ENCODE measurements around the gene TSC22D4.
"Not testable (repeated sequence)": the region's sequence is repeated elsewhere in the genome, so short reads cannot be mapped to it uniquely, and the experiment has no call there.

Gene TSC22D4

GRCh38 chr7:100472854-100473499 is 6.0 kb downstream of the TSC22D4 start:
- DNase-seq (ENCODE audit: low spot score), result no peak

- DNase-seq (ENCODE audit: low spot score), result no peak
Observed at GRCh38 chr7:100472121-100472851, 6.7 kb downstream of the TSC22D4 start.

- no peak for DNase-seq (ENCODE audit: low spot score)
Observed at GRCh38 chr7:100471021-100471420, 8.0 kb downstream of the TSC22D4 start.

GRCh38 chr7:100469227-100470044 is 9.6 kb downstream of the TSC22D4 start:
- peak; percentile 92 for DNase-seq (ENCODE audit: low spot score)

- no peak for DNase-seq (ENCODE audit: low spot score)
Observed at GRCh38 chr7:100467638-100468373, 11.2 kb downstream of the TSC22D4 start.

- no peak for DNase-seq (ENCODE audit: low spot score)
Observed at GRCh38 chr7:100466653-100467605, 12.1 kb downstream of the TSC22D4 start.

GRCh38 chr7:100465702-100466311 is 13.2 kb downstream of the TSC22D4 start:
- peak; percentile 73 for DNase-seq (ENCODE audit: low spot score)

- no peak for DNase-seq (ENCODE audit: low spot score)
Observed at GRCh38 chr7:100465299-100465698, 13.7 kb downstream of the TSC22D4 start.

- no peak for DNase-seq (ENCODE audit: low spot score)
Observed at GRCh38 chr7:100464791-100465190, 14.2 kb downstream of the TSC22D4 start.

- DNase-seq (ENCODE audit: low spot score), result no peak
Observed at GRCh38 chr7:100464210-100464660, 14.8 kb downstream of the TSC22D4 start, which contains the start of gene SPACDR. Gene SPACDR, minus strand, starts transcription at chr7:100464260. Its CDS starts 235 bp downstream, at chr7:100464025.

GRCh38 chr7:100457033-100457432 is 22.0 kb downstream of the TSC22D4 start:
- DNase-seq (ENCODE audit: low spot score), result no peak

GRCh38 chr7:100456562-100456961 is 22.5 kb downstream of the TSC22D4 start:
- no peak for DNase-seq (ENCODE audit: low spot score)

- DNase-seq (ENCODE audit: low spot score), result no peak
Observed at GRCh38 chr7:100455206-100455605, 23.8 kb downstream of the TSC22D4 start.

GRCh38 chr7:100453854-100454253 is 25.2 kb downstream of the TSC22D4 start:
- not testable (repeated sequence) for DNase-seq (ENCODE audit: low spot score)

GRCh38 chr7:100452513-100452912 is 26.5 kb downstream of the TSC22D4 start:
- no peak for DNase-seq (ENCODE audit: low spot score)

GRCh38 chr7:100449190-100449795 is 29.7 kb downstream of the TSC22D4 start:
- DNase-seq (ENCODE audit: low spot score), result no peak

GRCh38 chr7:100447363-100447762 is 31.7 kb downstream of the TSC22D4 start:
- DNase-seq (ENCODE audit: low spot score), result not testable (repeated sequence)

GRCh38 chr7:100446040-100446439 is 33.0 kb downstream of the TSC22D4 start:
- DNase-seq (ENCODE audit: low spot score), result no peak
